ENCODE results near the gene PCCB. TPM values are rescaled to one million over a fixed set of nuclear protein-coding genes. Genes with fewer than 3 reads are reported as not detected.

PCCB gene
- total RNA-seq, 2 experiments from 2014 or later = 39.7 to 51.5 TPM

GRCh38 chr3:136276049-136276755 lies 26.1 kb downstream of the PCCB start:
- H3K27ac ChIP-seq (ENCODE audit: low read depth, low read length, poor library complexity, severe bottlenecking) = no peak overlapping the region
- peaks cover under 1% of the 10 kb centered on the region for H3K4me1 ChIP-seq (ENCODE audit: insufficient read depth, low read length, poor library complexity, severe bottlenecking)
- no TSS peak for BruUV-seq (replicated peaks)
- no peak overlapping the region for H2AFZ ChIP-seq (ENCODE audit: low read length)
- H3K4me3 ChIP-seq (ENCODE audit: low read depth, low read length, poor library complexity, severe bottlenecking) = no peak overlapping the region
- ChIA-PET CTCF (ENCODE audit: unreplicated experiment) (no interaction called here), POLR2A (interaction anchor here (0.6 to 1.3 kb wide), 4 partner anchors 11 to 17 kb away, joined by 3 to 5 read pairs (median 3); no protein-coding TSS in a partner anchor)
- H3K36me3 ChIP-seq (ENCODE audit: insufficient read depth, low read length) = peaks cover 61% of the 10 kb centered on the region
- no peaks in the 10 kb centered on the region for H3K9me2 ChIP-seq (ENCODE audit: insufficient read depth, low read length)
- TF ChIP-seq EZH2phosphoT487 (IDR thresholded peaks at IDR 0.05; ENCODE audit: borderline replicate concordance, low read depth, low read length) = no peak
- TF ChIP-seq, protein P1, sequence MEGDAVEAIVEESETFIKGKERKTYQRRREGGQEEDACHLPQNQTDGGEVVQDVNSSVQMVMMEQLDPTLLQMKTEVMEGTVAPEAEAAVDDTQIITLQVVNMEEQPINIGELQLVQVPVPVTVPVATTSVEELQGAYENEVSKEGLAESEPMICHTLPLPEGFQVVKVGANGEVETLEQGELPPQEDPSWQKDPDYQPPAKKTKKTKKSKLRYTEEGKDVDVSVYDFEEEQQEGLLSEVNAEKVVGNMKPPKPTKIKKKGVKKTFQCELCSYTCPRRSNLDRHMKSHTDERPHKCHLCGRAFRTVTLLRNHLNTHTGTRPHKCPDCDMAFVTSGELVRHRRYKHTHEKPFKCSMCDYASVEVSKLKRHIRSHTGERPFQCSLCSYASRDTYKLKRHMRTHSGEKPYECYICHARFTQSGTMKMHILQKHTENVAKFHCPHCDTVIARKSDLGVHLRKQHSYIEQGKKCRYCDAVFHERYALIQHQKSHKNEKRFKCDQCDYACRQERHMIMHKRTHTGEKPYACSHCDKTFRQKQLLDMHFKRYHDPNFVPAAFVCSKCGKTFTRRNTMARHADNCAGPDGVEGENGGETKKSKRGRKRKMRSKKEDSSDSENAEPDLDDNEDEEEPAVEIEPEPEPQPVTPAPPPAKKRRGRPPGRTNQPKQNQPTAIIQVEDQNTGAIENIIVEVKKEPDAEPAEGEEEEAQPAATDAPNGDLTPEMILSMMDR (conservative IDR thresholded peaks at IDR 0.05; ENCODE audit: low read length) = no peak
- no peak for DNase-seq (ENCODE audit: low spot score)
- H3K79me2 ChIP-seq (ENCODE audit: insufficient read depth, low read depth, low read length) = peaks cover 12% of the 10 kb centered on the region; the same call in 1 of the 2 replicates
- no peak overlapping the region for H3K4me2 ChIP-seq (ENCODE audit: low read length)
- no peaks in the 10 kb centered on the region for H4K20me1 ChIP-seq (ENCODE audit: insufficient read depth, low read length)
- intact Hi-C loops (cut with micrococcal nuclease; ENCODE audit: unreplicated experiment) = no loop called here
- H3K9me3 ChIP-seq (ENCODE audit: low read length) = peaks cover 21% of the 10 kb centered on the region

DNA sequence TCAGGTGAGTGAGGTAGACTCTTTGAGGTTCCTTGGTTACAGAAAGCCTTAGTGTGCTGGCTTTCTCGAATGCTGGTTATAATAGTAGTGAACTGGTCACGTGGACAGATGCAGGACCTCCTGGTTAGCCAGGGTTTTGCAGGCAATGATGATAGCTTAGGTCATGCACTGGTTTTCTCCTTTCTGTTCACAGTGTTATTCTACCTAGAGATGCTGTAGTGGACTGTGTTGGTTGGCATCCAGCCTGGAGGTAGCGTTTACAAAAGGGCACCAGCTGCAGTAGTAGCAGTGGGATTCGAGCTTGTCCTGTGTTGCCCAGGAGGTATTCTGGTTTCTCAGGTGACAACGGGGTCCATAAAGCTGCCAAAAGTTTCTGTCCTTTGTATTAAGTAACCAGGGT lies 27.0 kb downstream of the PCCB start:
- ChIA-PET POLR2A (interaction anchor here (0.6 kb wide), 1 partner anchor 14 kb away, joined by 3 read pairs; no protein-coding TSS in a partner anchor), CTCF (ENCODE audit: unreplicated experiment) (no interaction called here)
- H4K20me1 ChIP-seq (ENCODE audit: insufficient read depth, low read length) = no peaks in the 10 kb centered on the region
- peaks cover 27% of the 10 kb centered on the region for H3K9me3 ChIP-seq (ENCODE audit: low read length)
- TF ChIP-seq EZH2phosphoT487 (IDR thresholded peaks at IDR 0.05; ENCODE audit: borderline replicate concordance, low read depth, low read length) = no peak
- TF ChIP-seq, protein P1 (conservative IDR thresholded peaks at IDR 0.05; ENCODE audit: low read length) = no peak
- H3K4me3 ChIP-seq (ENCODE audit: low read depth, low read length, poor library complexity, severe bottlenecking) = no peak overlapping the region
- no peak overlapping the region for H3K4me2 ChIP-seq (ENCODE audit: low read length)
- no peak overlapping the region for H3K27ac ChIP-seq (ENCODE audit: low read depth, low read length, poor library complexity, severe bottlenecking)
- peaks cover 67% of the 10 kb centered on the region for H3K36me3 ChIP-seq (ENCODE audit: insufficient read depth, low read length)
- peaks cover 21% of the 10 kb centered on the region; the same call in 1 of the 2 replicates for H3K79me2 ChIP-seq (ENCODE audit: insufficient read depth, low read depth, low read length)
- H2AFZ ChIP-seq (ENCODE audit: low read length) = no peak overlapping the region
- BruUV-seq (replicated peaks) = no TSS peak
- no peak for DNase-seq (ENCODE audit: low spot score)
- no peaks in the 10 kb centered on the region for H3K9me2 ChIP-seq (ENCODE audit: insufficient read depth, low read length)
- intact Hi-C loops (cut with micrococcal nuclease; ENCODE audit: unreplicated experiment) = no loop called here
- H3K4me1 ChIP-seq (ENCODE audit: insufficient read depth, low read length, poor library complexity, severe bottlenecking) = peaks cover 10% of the 10 kb centered on the region

- peaks cover 71% of the 10 kb centered on the region for H3K36me3 ChIP-seq (ENCODE audit: insufficient read depth, low read length)
- POLR2A ChIA-PET = no interaction called here
Measured at GRCh38 chr3:136277634-136278033, 27.5 kb downstream of the PCCB start.

More at GRCh38 chr3:136277634-136278033, 27.5 kb downstream of the PCCB start:
- Histone ChIP-seq H3K9me3 (ENCODE audit: low read length) (peaks cover 27% of the 10 kb centered on the region), H3K4me1 (ENCODE audit: insufficient read depth, low read length, poor library complexity, severe bottlenecking) (peaks cover 15% of the 10 kb centered on the region), H3K79me2 (ENCODE audit: insufficient read depth, low read depth, low read length) (peaks cover 18% of the 10 kb centered on the region; the same call in 1 of the 2 replicates), H3K4me3 (ENCODE audit: low read depth, low read length, poor library complexity, severe bottlenecking) (no peak overlapping the region), H3K4me2 (ENCODE audit: low read length) (no peak overlapping the region), H3K9me2 (ENCODE audit: insufficient read depth, low read length) (no peaks in the 10 kb centered on the region), H4K20me1 (ENCODE audit: insufficient read depth, low read length) (no peaks in the 10 kb centered on the region), H2AFZ (ENCODE audit: low read length) (no peak overlapping the region), H3K27ac (ENCODE audit: low read depth, low read length, poor library complexity, severe bottlenecking) (no peak overlapping the region)
- no TSS peak for BruUV-seq (replicated peaks)
- CTCF ChIA-PET (ENCODE audit: unreplicated experiment) = no interaction called here
- intact Hi-C loops (cut with micrococcal nuclease; ENCODE audit: unreplicated experiment) = no loop called here
- TF ChIP-seq, protein P1 (conservative IDR thresholded peaks at IDR 0.05; ENCODE audit: low read length) = no peak
- TF ChIP-seq EZH2phosphoT487 (IDR thresholded peaks at IDR 0.05; ENCODE audit: borderline replicate concordance, low read depth, low read length) = no peak
- no peak for DNase-seq (ENCODE audit: low spot score)
